GM21447 (cell line): Measurements from ENCODE around the gene CFAP74.

ENCODE experiments used
- ATAC-seq: cut with Tn5 transposase; IDR thresholded peaks from one replicate; pipeline ENCODE4 v1.9.1; 2021; ENCODE audit not compliant: unreplicated experiment

The CFAP74 gene

DNA sequence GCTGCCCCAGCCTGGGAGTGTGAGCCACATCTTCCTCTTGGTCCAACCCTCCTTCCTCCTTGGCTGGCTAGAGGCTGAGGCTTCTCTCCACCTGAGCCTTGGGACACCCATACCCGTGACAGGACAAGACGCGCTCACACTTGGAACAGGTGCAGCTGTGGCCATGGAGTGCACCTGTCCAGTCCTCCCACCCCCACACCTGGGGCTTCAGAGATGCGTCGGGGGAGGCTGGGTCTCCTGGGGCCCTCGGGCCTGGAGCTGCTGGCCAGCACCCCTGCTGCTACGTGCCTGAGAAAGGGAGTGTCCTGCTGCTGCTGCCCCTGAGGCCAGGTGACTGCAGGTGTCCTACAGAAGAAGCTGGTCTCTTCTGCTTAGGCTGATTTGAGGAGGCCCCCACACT is 47.5 kb downstream of the CFAP74 start:
- ATAC-seq: no peak

DNA sequence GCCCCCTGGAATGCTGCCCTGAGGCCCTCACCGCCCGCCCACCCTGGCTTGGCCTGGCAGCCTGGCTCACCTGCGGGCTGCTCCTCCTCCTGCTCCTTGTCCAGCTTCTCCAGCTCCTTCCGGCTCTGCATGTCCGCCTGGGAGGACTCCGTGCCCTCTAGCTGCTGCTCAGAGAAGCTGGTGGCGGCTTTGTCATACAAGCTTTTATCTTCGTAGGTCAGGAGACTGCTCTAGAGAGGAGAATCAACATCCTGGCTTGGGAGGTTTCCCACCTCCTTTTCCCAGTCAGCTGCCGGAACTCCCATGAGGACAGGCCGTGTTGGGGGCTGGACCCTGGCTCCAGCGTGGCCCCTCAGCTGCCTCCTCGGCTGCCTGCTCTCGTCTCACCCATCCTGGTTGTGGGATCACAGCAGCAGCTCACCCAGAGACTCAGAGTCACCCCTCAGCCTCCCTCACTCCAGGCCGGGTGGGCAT is 47.9 kb downstream of the CFAP74 start:
- no peak for ATAC-seq

- ATAC-seq: no peak
Observed at GRCh38 chr1:1954831-1955441, 48.6 kb downstream of the CFAP74 start.

GRCh38 chr1:1954015-1954414 is 49.6 kb downstream of the CFAP74 start:
- no peak for ATAC-seq

GRCh38 chr1:1950940-1951339 is 52.6 kb downstream of the CFAP74 start:
- ATAC-seq: no peak

GRCh38 chr1:1948783-1949182 is 54.8 kb downstream of the CFAP74 start:
- no peak for ATAC-seq

GRCh38 chr1:1947493-1947892 is 56.1 kb downstream of the CFAP74 start:
- no peak for ATAC-seq

DNA sequence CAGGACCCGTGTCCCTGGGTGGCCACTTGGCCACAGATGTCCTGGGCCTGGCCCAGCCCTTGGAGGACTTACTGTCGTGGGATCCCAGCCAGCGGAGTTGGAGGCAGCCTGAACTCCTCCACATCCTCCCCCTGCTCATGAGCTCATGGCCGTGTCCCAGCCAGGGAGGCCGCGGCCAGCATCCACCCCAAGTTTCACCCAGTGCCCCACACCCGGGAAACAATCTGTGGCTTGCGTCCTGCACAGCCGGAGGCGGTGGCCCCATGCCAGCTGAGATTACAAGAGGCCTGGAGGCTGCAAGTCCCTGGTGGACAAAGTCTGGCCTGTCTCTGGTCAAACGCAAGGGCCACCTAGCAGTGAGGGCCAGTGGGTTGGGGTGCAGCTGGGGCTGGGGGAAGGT is 57.0 kb downstream of the CFAP74 start:
- ATAC-seq: no peak

DNA sequence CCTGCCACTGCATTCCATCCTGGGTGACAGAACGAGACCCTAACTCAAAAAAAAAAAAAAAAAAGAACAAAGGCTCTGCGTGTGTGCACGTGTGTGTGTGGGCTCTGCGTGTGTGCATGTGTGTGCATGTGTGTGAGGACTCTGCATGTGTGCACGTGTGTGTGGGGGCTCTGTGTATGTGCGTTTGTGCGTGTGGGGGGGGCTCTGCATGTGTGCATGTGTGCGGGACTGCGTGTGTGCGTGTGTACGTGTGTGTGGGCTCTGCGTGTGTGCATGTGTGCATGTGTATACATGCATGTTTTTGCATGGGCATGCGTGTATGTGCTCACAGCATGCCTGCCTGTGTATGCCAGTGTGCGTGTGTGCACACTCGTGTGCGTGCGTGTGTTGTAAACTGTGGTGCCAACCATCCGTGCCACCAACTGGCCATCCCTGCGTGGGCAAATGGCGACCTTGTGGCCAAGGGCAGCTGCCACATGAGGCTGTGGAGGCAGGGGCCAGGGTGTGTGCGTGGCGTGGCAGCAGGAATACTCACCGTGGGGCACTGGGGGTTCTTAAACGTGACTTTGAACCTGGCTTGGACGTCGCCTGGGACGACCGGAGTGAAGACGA is 57.7 kb downstream of the CFAP74 start:
- no peak for ATAC-seq

GRCh38 chr1:1943834-1944570 is 59.6 kb downstream of the CFAP74 start:
- ATAC-seq: no peak

DNA sequence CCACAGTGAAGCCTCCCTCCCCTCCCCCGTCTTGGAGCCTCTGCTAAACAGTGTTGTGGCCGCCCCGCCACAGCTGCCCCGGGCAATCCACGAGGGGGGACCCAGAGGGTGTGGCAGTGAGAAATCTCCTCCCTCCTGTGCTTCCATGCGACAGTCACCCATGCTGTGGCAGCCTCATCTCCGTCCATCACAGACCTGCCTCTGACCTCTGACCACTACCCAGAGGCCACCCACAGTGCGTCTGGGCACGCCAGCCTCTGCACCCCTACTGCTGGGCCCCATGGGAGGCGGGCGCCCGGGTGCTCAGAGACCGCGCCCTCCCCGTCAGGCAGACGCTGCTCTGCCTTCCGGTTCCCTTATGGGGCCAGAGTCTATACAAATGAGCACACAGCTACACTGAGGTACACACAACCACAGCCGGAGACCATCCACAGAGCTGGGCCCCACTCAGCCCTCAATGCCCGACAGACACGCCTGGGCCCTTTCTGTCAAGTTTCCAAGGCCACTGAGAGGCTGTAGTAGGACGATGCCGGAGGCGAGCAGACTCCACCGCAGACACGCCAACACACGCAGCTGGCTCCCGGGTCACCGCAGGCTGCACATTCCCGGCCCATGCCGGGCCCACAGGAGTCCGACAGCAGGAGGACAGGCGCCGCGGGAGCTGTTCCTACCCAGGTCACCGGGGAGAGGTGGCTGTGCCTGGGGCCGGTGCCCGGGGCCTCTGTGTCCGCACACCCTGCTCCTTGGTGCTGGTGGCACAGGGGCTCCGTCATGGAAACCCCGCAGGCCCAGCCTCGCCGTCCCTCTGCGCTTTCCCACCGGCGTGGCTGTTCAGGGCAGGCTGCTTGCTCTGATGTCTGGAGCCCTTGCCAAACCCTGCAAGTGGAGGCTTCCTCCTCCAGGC is 60.6 kb downstream of the CFAP74 start:
- ATAC-seq: no peak

GRCh38 chr1:1941868-1942752 is 61.5 kb downstream of the CFAP74 start:
- no peak for ATAC-seq

DNA sequence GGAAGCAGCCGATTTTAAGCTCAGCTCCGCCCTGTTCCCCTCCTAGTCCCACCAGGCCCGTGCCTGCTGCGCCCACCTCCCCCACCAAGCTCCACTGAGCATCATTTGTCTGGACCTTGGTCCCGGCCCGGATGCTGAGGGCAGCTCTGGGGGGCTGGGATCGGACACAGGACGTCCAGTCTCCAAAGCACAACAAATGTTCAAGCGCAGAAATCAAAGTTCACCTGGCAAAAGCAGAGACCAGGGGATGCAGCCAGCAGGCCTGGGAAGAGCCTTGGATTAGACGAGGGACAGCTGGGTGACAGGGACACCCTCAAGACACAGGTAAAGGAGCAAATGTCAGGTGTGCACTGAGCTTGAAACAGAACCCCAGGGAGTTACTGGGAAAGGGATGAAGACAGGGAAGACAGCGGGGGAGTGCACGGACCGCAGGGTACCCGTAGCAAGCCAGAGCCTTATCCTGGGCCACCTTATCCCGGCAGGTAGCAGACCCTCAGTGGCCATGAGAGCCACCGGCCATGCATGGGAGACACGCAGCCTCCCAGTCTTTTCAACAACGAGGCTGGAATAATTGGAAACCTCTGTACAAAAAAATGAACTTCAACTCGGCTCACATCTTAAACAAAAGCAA is 62.3 kb downstream of the CFAP74 start:
- ATAC-seq: no peak

GRCh38 chr1:1940123-1940425 is 63.5 kb downstream of the CFAP74 start:
- no peak for ATAC-seq

DNA sequence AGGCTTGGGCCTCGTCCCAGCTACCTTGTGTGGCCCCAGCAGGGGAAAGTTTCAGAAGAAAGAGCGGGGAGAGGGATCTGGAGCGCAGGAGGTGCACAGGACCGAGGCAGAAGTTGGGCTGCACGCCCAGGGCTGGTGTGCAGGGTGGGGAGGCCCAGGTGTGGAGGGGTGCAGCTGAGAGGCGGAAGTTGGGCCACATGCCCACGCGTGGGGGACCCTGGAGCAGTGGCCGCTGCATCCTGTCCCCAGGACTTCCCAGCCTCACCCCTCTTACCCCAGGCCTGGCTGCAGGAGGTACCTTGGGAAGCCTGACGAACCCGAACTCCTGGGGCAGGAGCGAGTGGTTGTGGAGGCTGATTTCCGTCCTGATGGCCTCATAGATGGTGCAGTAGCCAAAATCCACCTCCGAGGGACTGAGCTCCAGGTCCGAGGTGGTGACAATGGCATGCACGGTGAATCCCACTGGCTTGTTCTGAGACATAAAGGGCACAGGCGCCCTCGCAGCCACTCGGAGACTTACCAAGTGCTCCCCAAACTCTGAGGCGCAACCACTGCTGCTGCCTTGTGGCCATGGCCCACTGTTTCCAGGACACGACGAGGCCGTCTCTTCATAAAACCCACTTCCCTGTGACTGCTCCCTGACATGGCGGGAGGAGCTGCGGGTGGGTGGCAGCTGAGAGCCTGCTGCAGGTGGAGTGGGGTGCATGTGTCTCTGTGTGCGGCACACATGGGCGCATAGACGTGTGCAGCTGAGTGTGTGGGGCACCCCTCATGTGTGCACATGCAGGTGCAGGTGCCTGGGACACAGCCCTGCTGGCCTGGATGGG is 64.1 kb downstream of the CFAP74 start:
- no peak for ATAC-seq

DNA sequence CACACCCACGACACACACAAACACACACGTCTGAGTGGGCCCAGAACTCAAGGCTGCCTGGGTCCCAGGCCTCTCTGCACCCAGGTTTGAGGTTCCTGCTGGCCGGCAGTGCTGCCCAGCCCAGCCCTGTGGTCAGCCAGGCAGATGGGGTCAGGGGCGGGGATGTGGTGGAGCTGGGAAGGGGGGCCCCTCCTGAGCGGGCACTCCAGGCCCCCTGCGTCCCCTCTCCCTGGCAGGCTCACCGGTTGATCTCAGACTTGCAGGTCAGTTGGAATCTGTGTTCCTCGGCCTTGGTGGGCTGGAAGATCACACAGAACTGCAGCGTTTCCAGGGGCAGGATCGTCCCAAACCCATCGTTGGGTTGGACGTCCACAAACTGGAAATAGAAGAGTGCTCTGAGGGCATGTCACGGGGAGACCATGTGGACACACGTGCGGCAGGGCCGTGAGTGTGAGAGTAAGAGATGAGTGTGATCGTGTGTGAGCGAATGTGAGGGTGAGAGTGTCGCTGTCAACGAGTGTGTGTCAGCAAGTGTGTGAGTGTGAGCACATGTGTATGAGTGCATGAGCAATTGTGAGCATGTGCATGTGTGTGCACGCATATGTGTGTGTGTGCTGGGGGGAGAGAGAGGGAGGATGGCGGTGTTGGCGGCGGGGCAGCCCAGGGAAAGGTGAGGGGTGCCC is 64.8 kb downstream of the CFAP74 start:
- ATAC-seq: no peak

GRCh38 chr1:1938276-1938573 is 65.4 kb downstream of the CFAP74 start:
- no peak for ATAC-seq

GRCh38 chr1:1937549-1938275 is 65.9 kb downstream of the CFAP74 start:
- no peak for ATAC-seq
